K562 (cell line): ENCODE results near the gene CPTP. TPM values are rescaled to one million over a fixed set of nuclear protein-coding genes. Genes with fewer than 3 reads are reported as not detected.
A peak's percentile ranks its signal among the peaks of the same experiment; 100 is the strongest.

Source experiments
- ATAC-seq: fragments of 200-7000 bp; cut with Tn5 transposase; 3 replicates; pipeline ENCODE4 v1.9.1; 2020; ENCODE audit warnings: moderate library complexity
- BruUV-seq: library from RNA; stranded (reverse); fragments of 400-500 nt; replicated peaks from 2 replicates; lab custom pipeline; 2021; lab: Mats Ljungman, UMichigan
- CTCF ChIA-PET: fragments of 300-600 bp; formaldehyde crosslinking; extraction: SDS; loops from one replicate; lab custom pipeline; 2021; ENCODE audit warnings: low intra/inter-chr PET ratio; lab: Yijun Ruan, JAX
- POLR2A ChIA-PET: fragments of 300-600, 350-650 bp; sonication (Branson Sonifier 250); formaldehyde crosslinking; extraction: SDS; loops from one replicate; lab custom pipeline; 2021; ENCODE audit warnings: antibody characterized with exemption, inconsistent platforms; lab: Yijun Ruan, JAX
- DNase-seq, 4 experiments: peaks; one replicate each; pipeline versions ENCODE4 v3.0.0 to v3.0.0-alpha.2; 2011 to 2018; ENCODE audit warnings: low spot score in 3 of 4, mixed read lengths in 3 of 4; ENCODE audit errors: extremely low read depth in 1 of 4
- FAIRE-seq: peaks from 2 replicates; lab custom pipeline; 2011; peaks lifted over from hg19 to GRCh38; lab: Jason Lieb, UNC
- H2AFZ ChIP-seq: 2 replicates; pipeline ENCODE4 v1.6.0; 2011; ENCODE audit warnings: low read depth, low read length, control low read depth, inconsistent platforms
- H3K27ac ChIP-seq: fragments of 200-600 bp; 3 replicates; pipeline ENCODE4 v1.8.0; 2011; ENCODE audit warnings: low read depth, mild to moderate bottlenecking, control low read depth, inconsistent platforms, low read length, moderate library complexity, mixed read lengths; ENCODE audit errors: extremely low read depth
- H3K27me3 ChIP-seq, 2 experiments: fragments of 300-600 bp in 1 of 2; 2 replicates in 1 of 2; 3 replicates in 1 of 2; pipeline versions ENCODE4 v1.6.0 to v1.8.0; 2011; ENCODE audit warnings: inconsistent platforms in 2 of 2, low read length in 2 of 2, mild to moderate bottlenecking in 1 of 2, mixed read lengths in 1 of 2, moderate library complexity in 1 of 2; ENCODE audit not compliant: control insufficient read depth in 2 of 2, insufficient read depth in 2 of 2
- H3K36me3 ChIP-seq: fragments of 300-600 bp; 3 replicates; pipeline ENCODE4 v1.8.0; 2011; ENCODE audit warnings: mild to moderate bottlenecking, low read length, inconsistent platforms; ENCODE audit not compliant: control insufficient read depth, insufficient read depth
- H3K4me1 ChIP-seq, 2 experiments: fragments of 200-600 bp in 1 of 2; replicated peaks in 1 of 2; 2 replicates in 1 of 2; 3 replicates in 1 of 2; pipeline versions ENCODE4 v1.5.1 to v1.8.0; 2011; ENCODE audit warnings: inconsistent platforms in 2 of 2, low read length in 2 of 2, mild to moderate bottlenecking in 1 of 2, mixed read lengths in 1 of 2, moderate library complexity in 1 of 2; ENCODE audit not compliant: control insufficient read depth in 2 of 2, insufficient read depth in 2 of 2
- H3K4me2 ChIP-seq: 2 replicates; pipeline ENCODE4 v1.6.1; 2011; ENCODE audit warnings: low read length, control low read depth, inconsistent platforms, mixed read lengths; ENCODE audit not compliant: insufficient read depth
- H3K4me3 ChIP-seq: fragments of 200-600 bp; sonication (generic), shearing (Covaris generic); 2 replicates; pipeline ENCODE4 v1.5.1; 2016; ENCODE audit warnings: control low read depth, inconsistent platforms
- H3K79me2 ChIP-seq: fragments of 200-600 bp; 3 replicates; pipeline ENCODE4 v1.8.0; 2011; ENCODE audit warnings: low read length, inconsistent platforms; ENCODE audit not compliant: control insufficient read depth, insufficient read depth
- H3K9ac ChIP-seq, 2 experiments: 2 replicates each; pipeline versions ENCODE4 v1.6.0 to v1.6.1; 2011; ENCODE audit warnings: low read depth in 2 of 2, low read length in 2 of 2, control low read depth in 1 of 2, inconsistent platforms in 1 of 2, mild to moderate bottlenecking in 1 of 2, mixed read lengths in 1 of 2; ENCODE audit not compliant: insufficient read depth in 1 of 2
- H3K9me1 ChIP-seq: one replicate; pipeline ENCODE4 v1.6.0; 2011; ENCODE audit warnings: inconsistent platforms, mild to moderate bottlenecking, low read length, moderate library complexity; ENCODE audit not compliant: control insufficient read depth, insufficient read depth
- H3K9me3 ChIP-seq: replicated peaks from 2 replicates; pipeline ENCODE4 v1.5.1; 2011; ENCODE audit warnings: low read depth, low read length, inconsistent platforms; ENCODE audit not compliant: control insufficient read depth, insufficient read depth
- H4K20me1 ChIP-seq: replicated peaks from 2 replicates; pipeline ENCODE4 v1.6.1; 2011; ENCODE audit warnings: low read length, inconsistent platforms, mixed read lengths; ENCODE audit not compliant: control insufficient read depth, insufficient read depth
- FOXA3 ChIP-seq, 2 experiments: fragments of 450-650 bp in 1 of 2; sonication (generic) in 1 of 2; formaldehyde crosslinking; IDR thresholded peaks in 1 of 2; conservative IDR thresholded peaks in 1 of 2; 2 replicates each; pipeline versions ENCODE4 v1.4.0 to v1.8.0; 2020 to 2022; ENCODE audit warnings: mild to moderate bottlenecking in 2 of 2, missing genetic modification reagents in 1 of 2
- KAT7 ChIP-seq: sonication (generic); formaldehyde crosslinking; IDR thresholded peaks from 2 replicates; pipeline ENCODE4 v1.8.0; 2022; ENCODE audit warnings: missing genetic modification reagents, mild to moderate bottlenecking, borderline replicate concordance
- POLR2G ChIP-seq: fragments of 200-400 bp; formaldehyde crosslinking; IDR thresholded peaks from 2 replicates; pipeline ENCODE4 v1.6.1; 2017; ENCODE audit warnings: low read depth, mild to moderate bottlenecking, antibody characterized with exemption, low read length, moderate library complexity
- ZKSCAN1 ChIP-seq: fragments of 150-350 bp; IDR thresholded peaks from 2 replicates; pipeline ENCODE4 v1.6.1; 2016; ENCODE audit warnings: low read depth, low read length
- WGBS: fragments of 100-300 bp; shearing (Covaris generic); methylation state at CpG from one replicate; pipeline ENCODE4 v1.1.6; 2016; ENCODE audit warnings: low coverage, mixed read lengths; ENCODE audit not compliant: insufficient coverage; ENCODE audit errors: missing lambda C conversion rate; 5-methylcytosine and 5-hydroxymethylcytosine counted together
- in situ Hi-C: fragments of 300-500 bp; cut with MboI; formaldehyde crosslinking; loops from 4 replicates; pipeline ENCODE4 v1.15.0; 2018; ENCODE audit warnings: inconsistent platforms, mixed read lengths
- intact Hi-C: fragments of 100-400 bp; cut with micrococcal nuclease; formaldehyde crosslinking; loops from 2 replicates; pipeline ENCODE4 v1.14.2; 2022
- polyA plus RNA-seq, 8 experiments: library from polyadenylated mRNA; depleted of rRNA in 4 of 8; stranded (reverse) in 5 of 8; unstranded in 3 of 8; fragments of >200 nt; fragmentation: Nextera tagmentation in 2 of 8; fragmentation: Illumina TruSeq in 1 of 8; extraction: Ambion mirVana in 2 of 8; extraction: Trizol in 1 of 8; gene quantifications; 2 replicates each; pipeline versions ENCODE4 v1.2.1 to v1.2.3, GENCODE V29; 2011 to 2014; ENCODE audit warnings: inconsistent platforms in 1 of 8, missing spikeins in 1 of 8
- total RNA-seq, 7 experiments: library from RNA; depleted of rRNA in 6 of 7; stranded (reverse); fragments of >200 nt in 6 of 7; fragmentation: Illumina TruSeq in 2 of 7; extraction: Trizol in 2 of 7; gene quantifications; 2 replicates each; pipeline versions ENCODE4 v1.2.1 to v1.2.3, GENCODE V29; 2011 to 2021; ENCODE audit warnings: low replicate concordance in 1 of 7
- TF ChIP-seq, protein P1 (sequence below): sonication (generic); formaldehyde crosslinking; IDR thresholded peaks from 2 replicates; pipeline ENCODE4 v1.8.0; 2022; ENCODE audit warnings: missing genetic modification reagents, mild to moderate bottlenecking, borderline replicate concordance

The CPTP gene
- total and polyA plus RNA-seq, 9 of the 15 experiments (the other 6 are each of a cell fraction or from before 2014, with no cell fraction given): 0.11 to 25.8 (median 3.5) TPM

DNA sequence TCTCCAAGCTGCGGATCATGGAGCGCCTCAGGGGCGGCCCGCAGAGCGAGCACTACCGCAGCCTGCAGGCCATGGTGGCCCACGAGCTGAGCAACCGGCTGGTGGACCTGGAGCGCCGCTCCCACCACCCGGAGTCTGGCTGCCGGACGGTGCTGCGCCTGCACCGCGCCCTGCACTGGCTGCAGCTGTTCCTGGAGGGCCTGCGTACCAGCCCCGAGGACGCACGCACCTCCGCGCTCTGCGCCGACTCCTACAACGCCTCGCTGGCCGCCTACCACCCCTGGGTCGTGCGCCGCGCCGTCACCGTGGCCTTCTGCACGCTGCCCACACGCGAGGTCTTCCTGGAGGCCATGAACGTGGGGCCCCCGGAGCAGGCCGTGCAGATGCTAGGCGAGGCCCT, 2.7 kb downstream of the CPTP start:
- FAIRE-seq: no peak
- Histone ChIP-seq H2AFZ (no peak overlapping the region), H4K20me1 (0 out of 2 replicates have a peak, but pooled peaks cover 6% of the 10 kb centered on the region), H3K4me1 (peaks cover 16 to 90% of the 10 kb centered on the region in 2 experiments), H3K36me3 (peaks cover 22% of the 10 kb centered on the region; the same call in 1 of the 3 replicates), H3K9ac (no peak overlapping the region; a peak in 1 of 4 replicates), H3K9me3 (peaks cover 6% of the 10 kb centered on the region), H3K9me1 (peaks cover 3% of the 10 kb centered on the region), H3K27ac (no peak overlapping the region), H3K4me3 (no peak overlapping the region), H3K4me2 (no peak overlapping the region), H3K27me3 (no peaks in the 10 kb centered on the region), H3K79me2 (peaks cover 37% of the 10 kb centered on the region)
- no TSS peak for BruUV-seq
- no peak for ATAC-seq
- POLR2A ChIA-PET: interaction anchor here (0.9 to 2.2 kb wide), 4 partner anchors 8 to 18 kb away, joined by 4 to 9 read pairs (median 6); no protein-coding TSS in a partner anchor
- intact Hi-C loops (no loop called here), in situ Hi-C loops (no loop called here)
- TF ChIP-seq KAT7 (CRISPR knock-in tag) (no peak), FOXA3 (CRISPR knock-in tag; conservative IDR thresholded peaks at IDR 0.05 in 1 of 2, IDR thresholded peaks at IDR 0.05 in 1 of 2) (no peak), POLR2G (peak; percentile 4; the same call in 1 of the 2 replicates), ZKSCAN1 (no peak)
- DNase-seq: no peak
- CTCF ChIA-PET: no interaction called here
- WGBS: 90% methylated on average over 39 of the region's 40 CpGs

DNA sequence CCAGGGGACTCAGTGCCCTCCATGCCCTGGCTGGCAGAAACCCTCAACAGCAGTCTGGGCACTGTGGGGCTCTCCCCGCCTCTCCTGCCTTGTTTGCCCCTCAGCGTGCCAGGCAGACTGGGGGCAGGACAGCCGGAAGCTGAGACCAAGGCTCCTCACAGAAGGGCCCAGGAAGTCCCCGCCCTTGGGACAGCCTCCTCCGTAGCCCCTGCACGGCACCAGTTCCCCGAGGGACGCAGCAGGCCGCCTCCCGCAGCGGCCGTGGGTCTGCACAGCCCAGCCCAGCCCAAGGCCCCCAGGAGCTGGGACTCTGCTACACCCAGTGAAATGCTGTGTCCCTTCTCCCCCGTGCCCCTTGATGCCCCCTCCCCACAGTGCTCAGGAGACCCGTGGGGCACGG, 3.7 kb downstream of the CPTP start:
- 90% methylated on average over 6 of the region's 15 CpGs for WGBS
- no peak for ATAC-seq
- Histone ChIP-seq H3K27ac (no peak overlapping the region), H3K27me3 (no peaks in the 10 kb centered on the region), H3K4me2 (no peak overlapping the region), H3K4me1 (peaks cover 10 to 91% of the 10 kb centered on the region in 2 experiments), H2AFZ (no peak overlapping the region), H3K36me3 (peaks cover 16% of the 10 kb centered on the region; the same call in 1 of the 3 replicates), H3K79me2 (peaks cover 29% of the 10 kb centered on the region), H4K20me1 (0 out of 2 replicates have a peak, but pooled peaks cover 3% of the 10 kb centered on the region), H3K9me1 (peaks cover 4% of the 10 kb centered on the region), H3K4me3 (no peak overlapping the region), H3K9ac (peak overlapping the region in 1 of 2 experiments; percentile 65; a peak in 2 of 4 replicates), H3K9me3 (peaks cover 6% of the 10 kb centered on the region)
- no peak for DNase-seq
- no peak for FAIRE-seq
- POLR2A ChIA-PET: interaction anchor here (2.2 kb wide), 1 partner anchor 15 kb away, joined by 9 read pairs; no protein-coding TSS in a partner anchor
- TF ChIP-seq POLR2G: peak; percentile 69
- TF ChIP-seq, protein P1, sequence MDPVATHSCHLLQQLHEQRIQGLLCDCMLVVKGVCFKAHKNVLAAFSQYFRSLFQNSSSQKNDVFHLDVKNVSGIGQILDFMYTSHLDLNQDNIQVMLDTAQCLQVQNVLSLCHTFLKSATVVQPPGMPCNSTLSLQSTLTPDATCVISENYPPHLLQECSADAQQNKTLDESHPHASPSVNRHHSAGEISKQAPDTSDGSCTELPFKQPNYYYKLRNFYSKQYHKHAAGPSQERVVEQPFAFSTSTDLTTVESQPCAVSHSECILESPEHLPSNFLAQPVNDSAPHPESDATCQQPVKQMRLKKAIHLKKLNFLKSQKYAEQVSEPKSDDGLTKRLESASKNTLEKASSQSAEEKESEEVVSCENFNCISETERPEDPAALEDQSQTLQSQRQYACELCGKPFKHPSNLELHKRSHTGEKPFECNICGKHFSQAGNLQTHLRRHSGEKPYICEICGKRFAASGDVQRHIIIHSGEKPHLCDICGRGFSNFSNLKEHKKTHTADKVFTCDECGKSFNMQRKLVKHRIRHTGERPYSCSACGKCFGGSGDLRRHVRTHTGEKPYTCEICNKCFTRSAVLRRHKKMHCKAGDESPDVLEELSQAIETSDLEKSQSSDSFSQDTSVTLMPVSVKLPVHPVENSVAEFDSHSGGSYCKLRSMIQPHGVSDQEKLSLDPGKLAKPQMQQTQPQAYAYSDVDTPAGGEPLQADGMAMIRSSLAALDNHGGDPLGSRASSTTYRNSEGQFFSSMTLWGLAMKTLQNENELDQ (CRISPR knock-in tag): no peak
- CTCF ChIA-PET: no interaction called here
- in situ Hi-C loops: no loop called here
- intact Hi-C loops: no loop called here
- BruUV-seq: no TSS peak
